Brain pericyte (primary cell): ENCODE measurements around the gene C4orf46.

Experiments used
- DNase-seq: peaks from one replicate; pipeline ENCODE4 v3.0.0-alpha.2; 2012; ENCODE audit warnings: low read depth, low spot score

The C4orf46 gene

GRCh38 chr4:158652920-158653319 lies 18.8 kb downstream of the C4orf46 start:
- DNase-seq = no peak

GRCh38 chr4:158649111-158649680 lies 22.5 kb downstream of the C4orf46 start:
- DNase-seq = no peak

GRCh38 chr4:158644760-158645159 lies 26.9 kb downstream of the C4orf46 start:
- no peak for DNase-seq

GRCh38 chr4:158644356-158644755 lies 27.3 kb downstream of the C4orf46 start:
- DNase-seq = no peak

- no peak for DNase-seq
Observed at GRCh38 chr4:158636619-158637018, 35.1 kb downstream of the C4orf46 start.

- no peak for DNase-seq
Observed at GRCh38 chr4:158630893-158631292, 40.8 kb downstream of the C4orf46 start.

GRCh38 chr4:158625544-158625943 lies 46.1 kb downstream of the C4orf46 start:
- DNase-seq = no peak

GRCh38 chr4:158624889-158625478 lies 46.7 kb downstream of the C4orf46 start:
- DNase-seq = peak; percentile 29

GRCh38 chr4:158622251-158622650 lies 49.4 kb downstream of the C4orf46 start:
- no peak for DNase-seq

- DNase-seq = no peak
Observed at GRCh38 chr4:158621729-158622128, 50.0 kb downstream of the C4orf46 start.

- no peak for DNase-seq
Observed at GRCh38 chr4:158617956-158618355, 53.7 kb downstream of the C4orf46 start.
